Upper lobe of right lung (tissue), 1 donor: Measurements from ENCODE around the gene ZHX3. TPM values are rescaled to one million over a fixed set of nuclear protein-coding genes. Genes with fewer than 3 reads are reported as not detected.

ENCODE experiments used
- ATAC-seq: fragments of 200-7000 bp; cut with Tn5 transposase; one replicate; pipeline ENCODE4 v1.9.1; 2020; ENCODE audit warnings: mild to moderate bottlenecking, moderate library complexity
- DNase-seq: peaks from one replicate; pipeline ENCODE4 v3.0.0-alpha.2; 2020
- H3K27ac ChIP-seq: fragments of 200-600 bp; one replicate; pipeline ENCODE4 v1.8.0; 2022
- H3K27me3 ChIP-seq: fragments of 200-600 bp; one replicate; pipeline ENCODE4 v1.8.0; 2022; ENCODE audit warnings: mild to moderate bottlenecking
- H3K36me3 ChIP-seq: fragments of 200-600 bp; one replicate; pipeline ENCODE4 v1.8.0; 2022
- H3K4me1 ChIP-seq: fragments of 200-600 bp; one replicate; pipeline ENCODE4 v1.8.0; 2022
- H3K4me3 ChIP-seq: fragments of 200-600 bp; one replicate; pipeline ENCODE4 v1.8.0; 2022; ENCODE audit warnings: mild to moderate bottlenecking
- H3K9me3 ChIP-seq: fragments of 200-600 bp; one replicate; pipeline ENCODE4 v1.8.0; 2022
- intact Hi-C: fragments of 100-400 bp; cut with DNase I; formaldehyde crosslinking; loops from one replicate; pipeline ENCODE4 v1.11.0; 2022
- total RNA-seq: library from RNA; stranded (reverse); fragmentation: NEBNext Ultra II Directional; extraction: Animal tissue kit (Norgen Biotek cat#: 25700); gene quantifications from one replicate; pipeline ENCODE4 v1.2.1, GENCODE V29; 2021
- TF ChIP-seq, protein P1 (sequence below): fragments of 200-600 bp; IDR thresholded peaks from one replicate; pipeline ENCODE4 v1.8.0; 2022; ENCODE audit warnings: antibody characterized with exemption
- donor health status: DM: no; HTN: yes; CAD: no; lungs with severe emphysema.

ZHX3 gene
- total RNA-seq, 1 donor from 2014 or later, result 45.3 TPM

DNA sequence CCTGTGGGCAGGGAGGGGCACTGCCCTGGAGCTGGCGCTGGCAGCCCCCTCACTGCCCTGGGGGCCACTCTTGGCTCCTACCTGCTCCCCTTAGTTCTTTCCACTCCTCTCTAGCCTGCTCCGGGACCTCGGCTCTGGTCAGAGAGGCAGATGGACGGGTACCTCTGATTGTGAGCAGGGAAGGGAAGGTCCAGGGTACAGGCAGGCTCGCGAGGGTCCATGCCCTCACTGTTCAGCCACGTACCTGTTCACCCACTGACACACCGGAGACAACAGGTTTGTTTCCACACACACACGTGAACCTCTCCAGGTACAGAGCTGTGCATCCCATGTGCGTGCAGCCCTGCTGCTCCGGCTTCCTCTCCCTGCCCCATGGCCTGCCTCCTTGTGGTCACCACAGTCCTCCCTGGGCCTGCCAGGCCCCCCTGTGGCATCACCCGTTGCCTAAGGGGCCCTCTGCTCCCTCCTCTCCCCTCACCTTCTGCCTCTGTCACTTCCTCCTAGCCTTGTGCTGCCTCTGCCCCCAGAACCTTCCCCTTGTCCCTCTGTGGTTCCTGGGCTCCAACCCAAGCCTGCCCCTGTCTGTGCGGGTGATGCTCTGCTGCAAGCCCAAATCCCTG, 46.8 kb upstream of the ZHX3 start:
- DNase-seq (no peak), ATAC-seq (no peak)
- intact Hi-C loops, result no loop called here
- H3K27ac ChIP-seq, result no peak overlapping the region
- TF ChIP-seq, protein P1, sequence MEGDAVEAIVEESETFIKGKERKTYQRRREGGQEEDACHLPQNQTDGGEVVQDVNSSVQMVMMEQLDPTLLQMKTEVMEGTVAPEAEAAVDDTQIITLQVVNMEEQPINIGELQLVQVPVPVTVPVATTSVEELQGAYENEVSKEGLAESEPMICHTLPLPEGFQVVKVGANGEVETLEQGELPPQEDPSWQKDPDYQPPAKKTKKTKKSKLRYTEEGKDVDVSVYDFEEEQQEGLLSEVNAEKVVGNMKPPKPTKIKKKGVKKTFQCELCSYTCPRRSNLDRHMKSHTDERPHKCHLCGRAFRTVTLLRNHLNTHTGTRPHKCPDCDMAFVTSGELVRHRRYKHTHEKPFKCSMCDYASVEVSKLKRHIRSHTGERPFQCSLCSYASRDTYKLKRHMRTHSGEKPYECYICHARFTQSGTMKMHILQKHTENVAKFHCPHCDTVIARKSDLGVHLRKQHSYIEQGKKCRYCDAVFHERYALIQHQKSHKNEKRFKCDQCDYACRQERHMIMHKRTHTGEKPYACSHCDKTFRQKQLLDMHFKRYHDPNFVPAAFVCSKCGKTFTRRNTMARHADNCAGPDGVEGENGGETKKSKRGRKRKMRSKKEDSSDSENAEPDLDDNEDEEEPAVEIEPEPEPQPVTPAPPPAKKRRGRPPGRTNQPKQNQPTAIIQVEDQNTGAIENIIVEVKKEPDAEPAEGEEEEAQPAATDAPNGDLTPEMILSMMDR, result no peak
- no peak overlapping the region for H3K4me3 ChIP-seq
- H3K4me1 ChIP-seq, result peaks cover 6% of the 10 kb centered on the region
- H3K9me3 ChIP-seq, result no peaks in the 10 kb centered on the region
- no peaks in the 10 kb centered on the region for H3K36me3 ChIP-seq
- peaks cover 42% of the 10 kb centered on the region for H3K27me3 ChIP-seq

DNA sequence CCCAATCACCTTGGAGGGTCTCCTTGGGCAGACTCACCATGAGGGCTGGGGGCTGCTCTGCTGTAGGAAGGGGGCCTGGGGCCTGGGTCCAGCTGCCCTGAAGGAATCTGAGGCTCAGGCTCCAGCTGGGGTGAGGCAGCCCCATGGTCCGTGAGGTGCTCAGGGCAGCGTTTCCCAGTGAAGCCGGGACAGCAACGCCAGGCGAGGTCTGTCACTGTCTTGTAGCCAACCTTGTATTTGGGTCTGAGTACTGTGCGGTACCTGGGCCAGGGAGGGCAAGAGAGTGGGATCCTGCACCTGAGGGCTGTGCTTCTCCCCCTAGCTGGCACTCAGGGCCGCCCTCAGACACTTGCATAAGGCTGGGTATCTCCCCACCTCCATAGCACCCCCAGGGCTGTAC, 46.1 kb upstream of the ZHX3 start:
- Histone ChIP-seq H3K9me3 (no peaks in the 10 kb centered on the region), H3K4me3 (no peak overlapping the region), H3K36me3 (no peaks in the 10 kb centered on the region), H3K27ac (no peak overlapping the region), H3K27me3 (peaks cover 37% of the 10 kb centered on the region), H3K4me1 (peaks cover 6% of the 10 kb centered on the region)
- DNase-seq (no peak), ATAC-seq (no peak)
- intact Hi-C loops, result no loop called here
- TF ChIP-seq, protein P1, result no peak

DNA sequence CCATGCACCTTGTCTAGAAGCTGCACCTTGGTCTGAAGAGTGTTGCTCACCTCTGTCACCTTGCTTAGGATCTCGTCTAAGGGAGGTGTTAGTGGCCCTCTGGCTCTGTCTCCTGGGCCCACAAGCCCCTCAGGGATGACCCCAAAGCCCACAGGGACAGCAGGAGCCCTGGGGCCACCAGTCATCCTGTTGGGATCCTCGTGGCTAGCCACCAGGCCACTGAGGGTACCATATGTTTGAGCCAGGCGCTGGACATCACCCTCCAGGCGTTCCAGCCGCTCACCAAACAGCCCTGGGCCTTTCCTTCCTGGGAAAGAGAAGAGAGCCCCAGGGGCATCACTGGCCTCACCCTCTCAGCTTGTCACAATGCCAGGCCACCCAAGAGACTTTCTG, 45.2 kb upstream of the ZHX3 start:
- Histone ChIP-seq H3K36me3 (no peaks in the 10 kb centered on the region), H3K4me1 (peaks cover 6% of the 10 kb centered on the region), H3K27me3 (peaks cover 32% of the 10 kb centered on the region), H3K4me3 (no peak overlapping the region), H3K27ac (no peak overlapping the region), H3K9me3 (no peaks in the 10 kb centered on the region)
- no peak for ATAC-seq
- no peak for DNase-seq
- intact Hi-C loops, result no loop called here
- TF ChIP-seq, protein P1, result no peak

DNA sequence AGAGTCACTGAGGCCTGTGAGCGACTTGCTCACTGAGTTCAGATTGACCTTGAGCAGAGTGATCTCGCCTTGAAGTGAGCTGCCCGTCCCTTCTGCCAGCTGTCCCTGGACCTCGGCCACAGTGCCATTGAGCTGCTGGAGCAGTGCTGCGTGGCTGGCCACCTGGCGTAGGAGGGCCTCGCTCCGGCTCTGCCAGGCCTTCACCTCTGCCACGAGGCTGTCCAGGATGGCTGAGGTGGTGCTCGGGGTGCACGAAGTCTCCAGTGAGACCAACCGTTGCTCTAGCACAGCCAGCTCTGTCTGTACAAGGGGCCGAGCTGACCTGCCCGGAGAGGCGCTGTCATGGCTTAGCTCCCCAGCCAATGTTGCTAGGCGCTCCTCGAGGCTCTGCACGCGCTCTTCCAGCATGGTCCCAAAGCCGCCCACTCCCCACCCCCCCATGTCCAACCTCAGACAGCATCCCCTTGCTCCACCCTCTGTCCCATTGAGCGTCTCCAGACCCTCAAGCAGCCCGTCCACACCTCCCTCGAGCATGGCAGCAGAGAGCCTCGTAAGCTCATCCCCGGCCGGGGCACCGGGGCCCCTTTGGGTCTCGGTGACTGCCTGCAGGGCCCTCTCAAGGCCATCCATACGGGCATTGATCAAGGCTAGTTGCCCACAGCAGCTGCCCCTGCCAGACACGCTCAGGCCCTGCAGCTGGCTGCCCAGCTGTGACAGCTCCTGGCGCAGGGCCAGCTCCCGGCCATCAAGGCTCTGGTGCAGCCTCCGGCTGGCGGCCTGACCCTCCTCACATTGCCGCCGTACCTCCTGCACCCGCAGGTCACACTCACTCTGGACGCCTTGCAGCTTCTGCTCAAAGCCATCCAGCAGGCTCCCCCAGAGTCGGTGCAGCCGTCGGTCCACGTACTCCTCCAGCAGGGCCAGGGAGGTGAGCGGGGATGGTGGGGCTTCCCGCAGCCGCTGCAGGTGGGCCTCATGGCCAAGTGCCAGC, 44.5 kb upstream of the ZHX3 start:
- Histone ChIP-seq H3K9me3 (no peaks in the 10 kb centered on the region), H3K36me3 (no peaks in the 10 kb centered on the region), H3K4me3 (no peak overlapping the region), H3K4me1 (peaks cover 6% of the 10 kb centered on the region), H3K27ac (no peak overlapping the region), H3K27me3 (peaks cover 25% of the 10 kb centered on the region)
- ATAC-seq, result no peak
- intact Hi-C loops, result no loop called here
- DNase-seq, result no peak
- TF ChIP-seq, protein P1, result no peak

DNA sequence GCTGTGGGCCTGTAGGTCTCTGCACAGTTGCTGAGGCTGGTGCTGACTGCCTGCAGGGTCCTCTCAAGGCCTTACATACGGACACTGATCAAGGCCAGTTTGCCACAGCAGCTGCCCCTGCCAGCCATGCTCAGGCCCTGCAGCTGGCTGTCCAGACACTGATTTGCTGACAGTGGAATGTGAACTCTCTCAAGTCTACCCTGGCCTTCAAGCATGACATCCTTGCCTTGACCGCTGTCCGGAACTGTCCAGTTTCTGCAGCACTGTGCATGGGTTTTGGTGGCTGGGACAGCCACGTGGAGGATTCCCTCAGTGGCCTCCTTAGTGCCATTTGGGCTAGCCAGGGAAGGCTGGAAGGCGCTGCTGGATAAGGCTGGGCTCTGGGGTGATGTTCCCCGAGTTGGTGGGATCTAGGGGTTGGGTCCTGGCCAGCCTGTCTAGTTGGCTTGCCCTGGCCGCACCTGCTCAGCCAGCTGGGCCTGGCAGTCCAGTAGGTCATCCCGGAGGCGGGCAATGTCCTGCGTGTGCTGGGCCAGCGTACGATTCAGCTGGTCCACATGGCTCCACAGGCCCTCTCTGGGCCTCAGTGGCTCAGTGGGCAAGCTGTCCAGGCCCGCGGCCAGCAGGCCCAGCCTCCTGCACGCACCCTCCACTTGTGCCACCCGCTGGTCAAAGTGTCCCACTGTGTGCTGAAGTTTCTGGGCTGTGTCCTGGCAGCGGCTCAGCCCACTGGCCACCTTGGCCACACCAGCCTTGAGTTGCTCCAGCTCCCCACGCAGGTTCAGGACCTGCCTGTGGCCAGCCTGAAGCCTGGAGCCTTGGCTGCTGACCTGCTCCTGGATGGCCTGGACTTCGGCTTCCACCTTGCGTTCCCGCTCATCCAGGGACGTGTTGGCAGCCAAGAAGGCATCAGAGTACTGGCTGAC, 43.6 kb upstream of the ZHX3 start:
- intact Hi-C loops, result no loop called here

More for the DNA sequence above, 43.6 kb upstream of the ZHX3 start:
- Histone ChIP-seq H3K36me3 (no peaks in the 10 kb centered on the region), H3K4me3 (no peak overlapping the region), H3K9me3 (no peaks in the 10 kb centered on the region), H3K27me3 (peaks cover 21% of the 10 kb centered on the region), H3K4me1 (peaks cover 6% of the 10 kb centered on the region), H3K27ac (no peak overlapping the region)
- no peak for DNase-seq
- TF ChIP-seq, protein P1, result no peak
- no peak for ATAC-seq
